Measurements from ENCODE around the gene LIN7C. TPM values are rescaled to one million over a fixed set of nuclear protein-coding genes. Genes with fewer than 3 reads are reported as not detected.
A peak's percentile ranks its signal among the peaks of the same experiment; 100 is the strongest.

LIN7C gene
- total and polyA plus RNA-seq, 8 donors = 5.1 to 22.1 (median 13.7) TPM

DNA sequence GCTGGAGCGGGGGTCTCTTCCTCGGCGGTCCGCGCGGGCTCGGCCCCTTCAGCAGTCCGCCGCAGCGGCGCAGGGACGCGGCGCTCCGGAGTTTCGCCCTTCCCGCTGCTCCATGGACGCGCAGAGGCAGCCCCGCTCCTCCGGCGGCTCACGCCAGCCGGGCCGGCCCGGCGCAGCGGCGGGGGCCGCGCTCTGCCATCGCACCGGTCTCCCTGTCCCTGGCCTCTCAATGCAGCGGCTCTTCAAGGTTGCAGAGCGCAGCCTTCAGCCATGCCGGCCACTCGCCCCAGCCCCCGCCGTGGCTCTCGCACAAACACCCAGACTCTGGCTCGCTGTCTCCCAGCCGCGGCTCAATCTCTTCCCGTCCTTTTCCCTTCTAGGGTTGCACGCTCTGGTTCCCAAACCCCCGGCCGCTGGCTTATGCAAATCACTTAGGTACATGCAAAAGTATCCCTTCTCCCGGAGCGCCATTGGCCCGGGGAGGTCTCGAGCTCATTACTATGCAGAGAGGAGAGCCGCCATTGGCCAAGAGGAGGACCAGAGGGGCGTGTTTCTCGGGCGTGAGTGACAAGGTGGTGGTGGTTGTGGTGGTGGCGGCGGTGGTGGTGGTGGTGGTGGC, 34.1 kb downstream of the LIN7C start, which contains the start of gene LGR4:
Gene LGR4 (minus strand): TSS at position 393 of the 619 bp plus-strand sequence. CDS start 488 bp downstream, outside the sequence.
- TF ChIP-seq, protein P1, sequence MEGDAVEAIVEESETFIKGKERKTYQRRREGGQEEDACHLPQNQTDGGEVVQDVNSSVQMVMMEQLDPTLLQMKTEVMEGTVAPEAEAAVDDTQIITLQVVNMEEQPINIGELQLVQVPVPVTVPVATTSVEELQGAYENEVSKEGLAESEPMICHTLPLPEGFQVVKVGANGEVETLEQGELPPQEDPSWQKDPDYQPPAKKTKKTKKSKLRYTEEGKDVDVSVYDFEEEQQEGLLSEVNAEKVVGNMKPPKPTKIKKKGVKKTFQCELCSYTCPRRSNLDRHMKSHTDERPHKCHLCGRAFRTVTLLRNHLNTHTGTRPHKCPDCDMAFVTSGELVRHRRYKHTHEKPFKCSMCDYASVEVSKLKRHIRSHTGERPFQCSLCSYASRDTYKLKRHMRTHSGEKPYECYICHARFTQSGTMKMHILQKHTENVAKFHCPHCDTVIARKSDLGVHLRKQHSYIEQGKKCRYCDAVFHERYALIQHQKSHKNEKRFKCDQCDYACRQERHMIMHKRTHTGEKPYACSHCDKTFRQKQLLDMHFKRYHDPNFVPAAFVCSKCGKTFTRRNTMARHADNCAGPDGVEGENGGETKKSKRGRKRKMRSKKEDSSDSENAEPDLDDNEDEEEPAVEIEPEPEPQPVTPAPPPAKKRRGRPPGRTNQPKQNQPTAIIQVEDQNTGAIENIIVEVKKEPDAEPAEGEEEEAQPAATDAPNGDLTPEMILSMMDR (IDR thresholded peaks at IDR 0.05) = no peak
- Histone ChIP-seq H3K4me1 (peaks cover 0 to 9% (median 7%) of the 10 kb centered on the region in 3 donors), H3K36me3 (no peaks in the 10 kb centered on the region), H3K27ac (peak within 1 kb of the TSS; percentile 80 to 95 (median 94)), H3K9me3 (no peaks in the 10 kb centered on the region), H3K4me3 (peak within 1 kb of the TSS; percentile 70 to 100 (median 80)), H3K27me3 (no peaks in the 10 kb centered on the region)
- intact Hi-C loops (cut with DNase I) = no loop called here
- peak; percentile 32 for FAIRE-seq
- DNase-seq = peak; percentile 93 to 98 (median 96)
- WGBS, 2 donors = 0 to 1% methylated on average over 40 to 57 of the region's 57 CpGs
- ATAC-seq = peak; percentile 76 to 89 (median 84)

DNA sequence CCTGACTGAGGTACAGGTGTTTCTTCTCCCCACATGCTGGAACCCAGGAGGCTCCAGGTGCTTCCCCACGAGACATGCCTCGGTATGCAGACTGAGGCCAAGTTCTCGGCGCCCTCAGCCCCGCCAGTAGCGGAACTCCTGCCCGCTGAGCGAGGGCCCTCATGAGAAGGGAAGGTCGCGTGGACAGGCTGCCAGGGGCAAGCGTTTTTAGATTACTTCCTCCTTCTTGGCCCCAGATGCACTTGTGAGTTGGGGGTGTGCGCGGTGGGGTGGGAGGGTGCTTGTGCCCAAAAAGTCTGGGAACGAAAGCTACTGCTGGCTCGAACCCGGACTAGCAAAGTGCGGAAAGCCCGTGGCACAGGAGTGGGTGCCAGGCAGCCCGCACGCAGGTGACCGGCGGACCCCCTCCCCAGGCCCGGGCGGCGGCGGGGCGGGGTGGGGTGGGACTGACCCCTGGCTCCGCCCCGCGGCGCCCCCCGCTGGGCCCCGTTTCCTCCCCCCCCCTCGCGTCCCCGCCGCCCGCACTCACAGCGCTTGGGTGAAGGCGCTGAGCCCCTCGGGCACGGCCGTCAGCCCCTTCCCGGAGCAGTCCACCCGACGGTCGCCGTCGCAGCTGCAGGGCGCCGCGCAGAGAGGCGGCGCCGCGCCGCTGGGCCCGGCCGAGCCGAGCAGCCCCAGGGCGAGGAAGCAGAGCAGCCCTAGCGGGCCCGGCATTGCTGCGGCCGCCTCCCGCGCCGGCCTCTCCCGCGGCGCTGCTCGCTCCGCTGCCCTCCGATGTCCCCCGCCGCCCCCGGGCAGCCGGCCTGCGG, 34.8 kb downstream of the LIN7C start:
- Histone ChIP-seq H3K4me1 (peaks cover 4 to 13% (median 11%) of the 10 kb centered on the region in 3 donors), H3K4me3 (peak overlapping the region; percentile 70 to 100 (median 80)), H3K27me3 (no peaks in the 10 kb centered on the region), H3K9me3 (no peaks in the 10 kb centered on the region), H3K27ac (peak overlapping the region; percentile 80 to 95 (median 94)), H3K36me3 (no peaks in the 10 kb centered on the region)
- intact Hi-C loops (cut with DNase I) = no loop called here
- 0 to 1% methylated on average over 41 to 79 of the region's 79 CpGs for WGBS, 2 donors
- DNase-seq (peak; percentile 47 to 84 (median 62)), FAIRE-seq (no peak), ATAC-seq (peak; percentile 30 to 46 (median 38))
- TF ChIP-seq, protein P1 (IDR thresholded peaks at IDR 0.05) = no peak

DNA sequence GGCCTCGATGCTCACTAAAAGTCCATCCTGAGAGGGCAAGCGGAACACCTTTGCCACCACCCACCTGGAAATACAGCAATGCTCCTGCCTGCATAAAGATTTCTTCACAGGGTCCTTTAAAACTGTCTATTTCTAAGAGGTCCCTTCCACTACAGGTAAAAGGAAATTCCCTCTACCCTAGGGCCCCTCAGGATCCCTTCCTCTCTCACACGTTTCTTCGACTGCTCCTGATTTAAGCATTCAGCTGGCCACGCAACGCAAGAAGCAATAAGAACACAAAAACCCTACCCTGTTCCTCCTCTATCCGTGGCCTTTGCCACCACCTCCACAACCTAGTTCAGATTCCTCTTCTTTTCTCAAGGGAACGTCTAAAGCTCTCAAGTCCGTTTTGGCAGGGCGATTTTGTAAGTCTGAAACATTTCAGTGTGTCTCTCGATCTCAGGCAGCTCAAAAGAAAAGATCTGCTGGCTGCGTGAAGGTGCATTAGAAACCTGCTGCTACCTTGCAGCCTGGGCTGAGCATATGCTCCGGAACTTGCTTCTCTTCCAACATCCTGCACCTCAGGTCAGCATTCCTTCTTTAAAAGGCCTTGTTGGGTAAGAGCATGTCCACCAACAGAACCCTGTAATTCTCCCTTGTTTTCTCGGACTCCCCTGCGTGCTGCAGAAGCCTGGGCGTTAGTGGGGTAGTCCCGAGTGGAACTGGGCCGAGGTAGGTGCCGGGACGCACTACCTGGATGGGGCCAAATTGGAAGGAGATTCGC, 35.6 kb downstream of the LIN7C start:
- no peak for DNase-seq
- WGBS, 2 donors = 8% methylated on average over 21 of the region's 21 CpGs
- peak overlapping the region; percentile 80 to 95 (median 94) for H3K27ac ChIP-seq
- TF ChIP-seq, protein P1 (IDR thresholded peaks at IDR 0.05) = no peak
- no peak for FAIRE-seq
- peak in 1 of 4 donors; percentile 2 for ATAC-seq
- H3K36me3 ChIP-seq = no peaks in the 10 kb centered on the region
- H3K4me3 ChIP-seq = peak overlapping the region; percentile 70 to 100 (median 80)
- intact Hi-C loops (cut with DNase I) = no loop called here
- H3K4me1 ChIP-seq = peaks cover 11 to 18% (median 17%) of the 10 kb centered on the region in 3 donors
- H3K27me3 ChIP-seq = no peaks in the 10 kb centered on the region
- no peaks in the 10 kb centered on the region for H3K9me3 ChIP-seq

DNA sequence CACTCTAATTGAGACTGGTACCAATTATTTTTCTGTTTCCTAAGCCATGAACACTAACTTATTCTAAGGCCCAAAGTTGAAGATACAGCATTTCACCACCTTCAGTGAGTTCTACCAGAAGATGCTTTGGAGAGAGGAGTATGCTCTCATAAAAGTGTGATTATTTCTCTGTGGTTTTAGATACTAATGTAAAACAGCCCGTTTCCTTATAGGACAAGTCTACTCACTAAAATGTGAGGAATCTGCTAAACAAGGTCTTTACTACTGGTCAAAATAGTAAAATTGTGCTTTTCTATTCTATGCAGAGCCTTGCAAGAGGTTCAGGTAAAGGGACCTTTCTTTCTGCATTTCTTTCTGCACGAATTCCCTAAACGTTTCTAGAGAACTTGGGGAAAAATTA, 36.4 kb downstream of the LIN7C start:
- 12 to 13% methylated on average over 3 of the region's 3 CpGs for WGBS, 2 donors
- intact Hi-C loops (cut with DNase I) = no loop called here

More for the DNA sequence above, 36.4 kb downstream of the LIN7C start:
- TF ChIP-seq, protein P1 (IDR thresholded peaks at IDR 0.05) = no peak
- Histone ChIP-seq H3K36me3 (no peaks in the 10 kb centered on the region), H3K9me3 (no peaks in the 10 kb centered on the region), H3K4me3 (peak overlapping the region; percentile 70 to 100 (median 80)), H3K27me3 (no peaks in the 10 kb centered on the region), H3K4me1 (peaks cover 20 to 25% (median 25%) of the 10 kb centered on the region in 3 donors), H3K27ac (peak overlapping the region; percentile 80 to 95 (median 94))
- DNase-seq (no peak), ATAC-seq (no peak), FAIRE-seq (no peak)
